NCI-H345 (cell line): ENCODE results near the gene PPM1M.
A peak's percentile ranks its signal among the peaks of the same experiment; 100 is the strongest.
"Not testable (repeated sequence)": the region's sequence is repeated elsewhere in the genome, so short reads cannot be mapped to it uniquely, and the experiment has no call there.

Experiments
- DNase-seq: peaks from one replicate; lab custom pipeline; 2025; lab: John Stamatoyannopoulos, UW

Gene PPM1M

DNA sequence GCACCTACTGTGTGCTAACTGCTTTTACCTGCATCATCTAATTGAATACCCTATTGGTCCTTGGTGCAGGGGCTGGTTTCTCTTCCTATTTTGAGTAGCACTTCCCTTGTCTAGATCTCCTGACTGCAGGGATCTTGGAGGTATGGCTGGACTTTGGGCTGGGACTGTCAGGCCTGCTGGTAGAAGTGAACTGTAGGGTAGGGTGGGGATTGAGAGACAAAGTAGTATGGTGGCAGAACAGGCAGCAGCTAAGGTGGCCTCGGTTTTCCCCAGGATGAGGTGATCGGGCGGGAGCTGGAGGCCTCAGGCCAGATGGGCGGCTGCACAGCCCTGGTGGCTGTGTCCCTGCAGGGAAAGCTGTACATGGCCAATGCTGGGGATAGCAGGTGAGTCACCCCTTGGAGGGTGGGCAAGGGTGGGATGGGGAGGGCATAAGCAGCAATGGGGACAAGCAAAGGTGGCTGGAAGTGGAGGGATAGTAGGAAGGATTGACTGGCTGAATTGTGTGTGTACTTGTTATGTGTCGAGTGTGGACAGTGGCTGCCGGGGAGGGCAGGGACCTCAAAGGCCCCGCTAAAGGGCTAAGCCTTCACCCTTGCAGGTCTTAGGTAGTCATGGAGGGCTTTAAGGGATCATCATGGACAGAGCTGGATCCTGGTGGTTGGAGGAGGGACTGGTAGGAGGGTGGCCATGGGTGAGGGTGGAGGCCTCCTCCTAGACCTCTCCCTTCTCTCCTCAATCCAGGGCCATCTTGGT is 2.0 kb downstream of the PPM1M start:
- DNase-seq = no peak

DNA sequence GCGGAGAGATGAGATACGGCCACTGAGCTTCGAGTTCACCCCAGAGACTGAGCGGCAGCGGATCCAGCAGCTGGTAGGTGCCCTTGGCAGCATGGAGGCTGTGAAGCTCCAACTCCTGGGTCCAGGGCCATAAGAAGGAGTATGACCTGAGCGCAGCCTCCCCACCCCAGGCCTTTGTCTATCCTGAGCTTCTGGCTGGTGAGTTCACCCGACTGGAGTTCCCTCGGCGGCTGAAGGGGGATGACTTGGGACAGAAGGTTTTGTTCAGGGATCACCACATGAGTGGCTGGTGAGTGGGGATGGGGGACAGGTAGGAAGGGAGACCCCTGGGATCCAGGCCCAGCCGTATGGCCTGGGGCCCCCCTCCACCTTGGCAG is 2.6 kb downstream of the PPM1M start:
- no peak for DNase-seq

DNA sequence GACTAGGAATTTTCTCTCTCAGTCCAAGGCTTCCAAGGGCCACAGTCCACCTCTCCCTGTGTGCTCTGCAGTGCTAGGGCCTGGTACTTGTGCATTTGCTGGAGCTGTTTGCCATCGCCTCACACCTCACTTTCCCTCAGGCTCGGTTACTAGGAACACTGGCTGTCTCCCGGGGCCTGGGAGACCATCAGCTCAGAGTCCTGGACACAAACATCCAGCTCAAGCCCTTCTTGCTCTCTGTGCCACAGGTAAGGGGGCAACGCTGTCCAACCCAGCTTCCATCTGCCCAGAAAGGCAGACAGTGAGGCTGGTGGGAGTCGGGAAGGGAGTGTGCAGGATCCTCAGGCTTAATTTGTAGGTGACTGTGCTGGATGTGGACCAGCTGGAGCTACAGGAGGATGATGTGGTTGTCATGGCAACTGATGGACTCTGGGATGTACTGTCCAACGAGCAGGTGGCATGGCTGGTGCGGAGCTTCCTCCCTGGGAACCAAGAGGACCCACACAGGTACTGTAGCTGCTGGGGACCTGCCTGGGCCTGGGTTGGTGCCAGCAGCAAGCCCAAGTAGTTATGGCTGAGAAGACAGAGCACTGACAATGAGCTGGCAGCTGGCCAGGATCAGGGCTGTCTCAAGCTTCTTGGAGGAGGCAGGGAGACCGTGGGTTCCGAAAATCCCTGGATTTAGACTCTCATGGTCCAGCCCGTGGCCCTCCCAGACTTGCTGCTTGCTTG is 3.4 kb downstream of the PPM1M start:
- DNase-seq = no peak

DNA sequence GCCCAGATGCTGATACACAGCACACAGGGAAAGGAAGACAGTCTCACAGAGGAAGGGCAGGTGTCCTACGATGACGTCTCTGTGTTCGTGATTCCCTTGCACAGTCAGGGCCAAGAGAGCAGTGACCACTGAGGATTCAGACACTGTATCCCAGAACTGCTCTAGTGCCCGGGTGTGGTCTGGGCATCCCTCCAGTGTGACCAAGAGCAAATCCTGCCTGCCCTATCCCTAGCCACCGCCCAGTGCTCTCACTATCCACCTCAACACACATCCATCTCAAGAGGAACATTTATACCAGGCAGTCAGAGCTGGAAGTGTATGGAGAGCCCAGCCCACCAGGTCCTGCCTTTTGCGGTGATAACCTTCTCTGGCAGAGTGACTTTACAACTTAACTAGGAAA is 4.1 kb downstream of the PPM1M start:
- DNase-seq = no peak

DNA sequence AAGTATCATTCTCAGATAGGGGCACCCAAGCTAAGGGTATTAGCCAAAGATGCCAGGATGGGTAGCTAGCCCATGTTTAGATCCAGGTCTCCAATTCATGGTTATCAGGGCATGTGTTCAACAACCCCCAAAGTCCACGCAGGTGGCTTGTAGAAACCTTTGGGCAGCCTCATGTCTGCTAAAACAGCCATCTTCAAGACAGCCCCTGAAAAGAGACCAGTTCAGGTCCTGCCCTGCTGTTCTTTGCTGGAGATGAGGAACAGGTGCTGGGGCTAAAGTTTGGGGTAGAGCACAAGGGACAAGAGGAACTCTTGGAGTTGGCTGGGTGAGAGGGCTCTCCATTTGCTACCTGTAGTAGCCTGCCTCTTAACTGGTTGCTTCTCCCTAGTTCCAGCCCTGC is 4.6 kb downstream of the PPM1M start:
- DNase-seq = no peak

DNA sequence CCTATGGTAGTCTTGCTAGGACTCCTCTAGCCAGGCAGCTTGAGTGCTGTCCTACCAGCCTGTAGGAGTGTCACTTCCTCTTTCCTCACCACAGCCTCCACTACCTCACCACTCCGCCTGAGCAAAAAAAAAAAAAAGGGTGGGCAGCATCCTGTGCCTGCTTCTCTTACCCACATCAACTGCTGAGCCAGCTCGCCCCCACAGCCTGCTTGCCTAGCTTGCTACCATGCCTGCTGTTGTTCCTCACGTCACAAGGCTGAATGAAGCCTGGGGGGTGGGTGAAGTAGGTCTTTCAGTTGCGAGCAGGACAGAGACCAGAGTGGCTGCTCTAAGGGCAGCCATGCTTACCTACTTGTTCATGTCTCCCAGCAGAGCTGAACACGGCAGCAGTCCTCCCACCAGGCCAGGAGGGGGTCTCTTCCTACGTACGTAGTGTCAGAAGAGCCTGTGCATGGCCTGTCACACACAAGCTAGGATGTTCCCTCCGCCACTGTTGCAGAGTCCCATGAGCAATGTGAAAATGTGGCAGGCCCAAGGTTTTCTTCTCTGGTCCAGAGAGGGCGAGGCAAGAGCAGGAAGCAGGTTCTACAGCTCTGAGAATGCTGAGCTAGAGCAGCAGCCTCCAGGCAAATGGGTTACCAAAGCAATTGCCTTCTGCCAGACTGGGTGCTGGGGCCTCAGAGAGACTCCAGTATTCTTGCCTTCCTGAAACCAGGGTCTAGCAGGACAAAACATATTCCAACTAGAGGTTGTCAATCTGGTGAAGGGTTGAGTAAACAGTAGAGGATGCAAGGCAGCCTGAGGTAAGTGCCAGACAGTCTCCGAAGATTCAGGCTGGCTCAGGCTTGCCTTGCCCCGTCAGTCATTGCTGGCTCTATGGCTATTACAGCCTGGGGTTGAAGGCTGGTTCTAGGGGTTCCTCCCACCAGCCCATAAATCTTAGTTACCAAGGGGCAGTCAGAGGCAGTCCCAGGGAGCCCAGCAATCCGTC is 8.1 kb downstream of the PPM1M start:
- no peak for DNase-seq

DNA sequence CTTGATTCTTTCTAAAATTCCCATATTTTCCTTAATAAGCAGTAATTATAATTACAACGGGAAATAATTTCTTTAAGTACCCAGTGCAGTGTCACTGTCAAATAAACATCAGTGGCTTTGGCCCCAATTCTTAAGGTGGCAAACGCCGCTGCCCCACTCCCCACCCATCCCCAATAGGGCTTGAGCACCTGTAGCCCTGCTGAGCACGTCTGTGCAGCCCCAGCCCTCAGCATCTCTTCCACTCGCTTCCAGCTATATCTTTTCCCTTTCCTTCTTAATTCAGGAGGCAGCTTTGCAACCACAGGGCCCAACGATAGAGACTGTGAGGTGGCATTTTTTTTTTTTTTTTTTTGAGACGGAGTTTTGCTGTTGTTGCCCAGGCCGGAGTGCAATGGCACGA is 9.0 kb downstream of the PPM1M start:
- no peak for DNase-seq

DNA sequence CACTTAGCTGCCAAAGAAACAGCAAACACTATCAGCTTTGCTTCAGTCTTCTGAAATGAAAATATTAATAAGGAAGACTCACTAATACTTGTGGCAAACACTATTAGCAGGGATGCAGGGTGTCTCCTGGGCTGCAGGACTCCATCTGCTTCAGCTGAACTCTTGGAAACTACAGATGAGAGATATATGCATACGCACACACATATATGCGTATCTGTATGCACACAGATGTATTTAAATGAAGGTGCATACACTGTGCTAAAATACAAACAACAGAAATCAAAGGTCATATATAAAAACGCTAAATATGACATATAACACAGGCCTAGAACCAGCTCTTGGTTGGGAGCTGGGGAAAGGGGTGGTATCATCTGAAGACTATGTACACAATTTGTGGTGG is 10.6 kb downstream of the PPM1M start:
- no peak for DNase-seq

DNA sequence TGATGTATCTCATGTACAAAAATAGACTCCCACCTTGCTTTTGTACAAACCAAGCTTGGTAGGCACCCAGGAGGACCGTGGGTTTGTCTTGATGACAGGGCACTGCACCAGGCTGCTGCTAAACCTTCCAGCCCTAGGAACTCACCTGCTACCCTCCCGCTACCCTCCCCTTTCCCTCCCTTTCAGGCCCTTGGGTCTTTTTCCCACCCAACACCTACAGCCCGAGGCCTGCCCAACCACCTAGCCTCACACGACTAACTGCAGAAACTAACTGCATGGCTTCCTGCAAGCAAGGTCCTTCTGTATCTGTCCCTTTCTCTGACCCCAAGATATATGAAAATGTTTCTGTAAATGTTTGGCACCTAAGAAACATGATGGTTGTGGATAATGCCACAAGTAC is 11.1 kb downstream of the PPM1M start:
- DNase-seq = no peak

DNA sequence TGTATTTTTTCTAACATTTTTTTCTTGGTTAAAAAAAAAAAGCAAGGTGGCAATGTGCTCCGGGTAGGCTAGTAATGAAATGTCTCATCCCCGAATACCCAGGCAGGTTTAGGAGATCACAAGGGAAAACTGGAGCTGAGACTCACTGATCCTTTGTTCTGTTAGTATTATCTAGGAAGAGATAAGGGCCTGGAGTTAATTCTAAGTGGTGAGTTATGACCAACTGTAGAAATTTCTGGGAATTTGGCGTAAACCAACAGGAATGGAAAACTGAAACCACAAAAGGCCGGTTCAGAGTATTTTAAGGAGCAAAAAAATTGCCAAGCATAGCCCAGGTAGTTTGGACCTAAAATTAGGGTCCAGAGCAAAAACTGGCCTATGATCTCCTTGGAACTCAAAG is 12.4 kb downstream of the PPM1M start:
- DNase-seq = no peak

DNA sequence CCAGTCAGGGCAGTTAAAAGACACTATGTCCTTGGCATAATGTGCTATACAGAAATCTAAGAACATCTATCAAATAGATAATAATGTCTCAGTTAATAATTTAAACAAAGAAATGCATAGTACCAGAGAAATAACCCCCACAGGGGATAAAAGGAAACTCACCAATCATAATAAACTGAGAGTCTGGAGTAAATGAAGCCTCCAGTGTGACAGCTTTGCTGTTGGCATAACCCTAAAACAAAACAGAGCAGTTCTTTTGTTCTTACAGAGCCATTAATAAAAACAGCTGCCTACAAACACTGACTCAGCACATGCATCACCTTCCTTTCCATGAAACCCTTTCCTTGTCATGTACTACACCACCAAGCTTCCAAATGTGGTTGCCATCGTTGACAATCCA is 13.5 kb downstream of the PPM1M start:
- DNase-seq = no peak

DNA sequence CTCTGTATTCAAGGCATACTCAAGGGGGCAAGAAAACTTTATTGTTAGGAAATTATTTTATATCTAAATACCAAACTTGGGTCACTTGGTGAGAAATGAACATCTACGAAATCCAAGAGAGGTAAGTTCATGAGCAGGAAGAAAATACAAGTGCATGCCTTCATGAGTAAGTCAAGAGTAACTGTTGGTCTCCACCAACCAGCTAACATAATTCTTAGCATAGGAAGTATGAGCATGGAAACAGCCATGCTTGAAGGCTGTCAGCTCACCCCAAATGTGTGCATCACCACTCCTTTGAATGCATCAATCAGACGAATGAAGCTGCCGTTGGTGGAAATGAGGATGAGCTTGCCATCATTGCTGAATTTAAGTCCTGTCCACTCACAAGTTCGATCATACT is 13.9 kb downstream of the PPM1M start:
- no peak for DNase-seq

DNA sequence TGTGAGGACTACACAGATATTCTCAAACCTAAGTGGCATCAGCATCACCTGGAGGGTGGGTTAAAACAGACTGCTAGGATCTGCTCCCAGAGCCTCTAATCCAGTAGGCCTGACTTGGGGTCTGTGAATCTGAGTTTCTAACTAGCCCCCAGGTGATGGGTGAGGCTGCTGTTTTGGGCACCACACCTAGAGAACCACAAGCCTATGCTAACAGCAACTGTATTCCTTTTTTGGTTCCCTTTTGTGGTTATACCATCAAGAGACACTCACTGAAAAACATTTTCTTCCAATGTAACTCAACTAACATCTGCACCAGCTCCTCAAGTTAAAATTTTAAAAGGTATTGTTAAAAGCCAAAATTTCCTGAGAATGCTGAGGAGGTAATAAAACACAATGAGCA is 16.9 kb downstream of the PPM1M start:
- DNase-seq = no peak

DNA sequence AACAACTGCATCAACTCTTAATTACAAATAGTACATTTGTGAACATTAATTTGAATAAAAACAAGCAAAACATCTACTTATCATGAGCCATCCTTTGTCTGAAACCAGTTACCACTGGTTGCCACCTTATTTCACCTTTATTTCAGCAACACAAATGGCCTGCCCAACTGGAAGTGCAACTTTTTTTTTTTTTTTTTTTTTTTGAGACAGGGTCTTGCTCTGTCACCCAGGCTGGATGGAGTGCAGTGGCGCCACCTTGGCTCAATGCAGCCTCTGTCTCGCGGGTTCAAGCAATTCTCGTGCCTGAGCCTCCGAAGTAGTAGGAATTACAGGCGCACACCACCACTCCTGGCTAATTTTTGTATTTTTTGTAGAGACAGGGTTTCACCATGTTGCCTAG is 19.8 kb downstream of the PPM1M start:
- no peak for DNase-seq

DNA sequence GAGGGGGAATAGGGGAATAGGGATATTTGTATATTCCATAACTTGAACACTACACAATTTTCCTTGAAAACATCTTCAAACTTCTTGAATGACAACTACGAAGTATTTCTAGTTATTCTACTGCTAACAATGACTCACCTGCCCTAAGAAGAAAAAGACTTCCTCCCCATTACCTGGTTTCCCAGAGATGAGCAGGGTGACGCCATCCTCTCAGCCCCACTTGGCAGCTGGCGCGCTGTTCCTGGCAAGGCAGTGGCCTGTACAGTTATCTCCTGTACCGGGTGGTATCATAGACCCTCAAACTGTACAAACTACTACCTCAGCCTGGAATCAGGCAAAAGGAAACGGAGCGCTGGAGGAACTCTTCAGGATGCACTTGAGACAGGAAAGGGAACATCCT is 22.5 kb downstream of the PPM1M start:
- no peak for DNase-seq

DNA sequence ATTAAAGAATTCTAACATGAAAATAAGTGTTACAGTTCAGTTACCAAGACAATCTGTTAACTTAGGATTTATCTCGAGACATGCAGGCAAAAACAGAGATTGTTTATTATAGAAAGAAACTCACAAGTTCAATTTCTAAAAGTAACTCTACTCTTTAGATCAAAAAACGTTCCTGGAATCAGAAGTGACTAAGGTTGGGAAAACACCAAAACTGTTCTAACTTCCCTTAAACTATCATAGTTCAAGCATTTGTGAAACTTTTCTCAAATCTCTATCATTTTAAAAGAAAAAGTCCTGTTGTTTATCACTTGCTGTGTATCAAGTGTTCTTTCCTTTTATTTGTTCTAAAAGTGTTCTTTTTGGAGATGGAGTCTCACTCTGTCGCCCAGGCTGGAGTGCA is 24.2 kb downstream of the PPM1M start:
- DNase-seq = no peak

DNA sequence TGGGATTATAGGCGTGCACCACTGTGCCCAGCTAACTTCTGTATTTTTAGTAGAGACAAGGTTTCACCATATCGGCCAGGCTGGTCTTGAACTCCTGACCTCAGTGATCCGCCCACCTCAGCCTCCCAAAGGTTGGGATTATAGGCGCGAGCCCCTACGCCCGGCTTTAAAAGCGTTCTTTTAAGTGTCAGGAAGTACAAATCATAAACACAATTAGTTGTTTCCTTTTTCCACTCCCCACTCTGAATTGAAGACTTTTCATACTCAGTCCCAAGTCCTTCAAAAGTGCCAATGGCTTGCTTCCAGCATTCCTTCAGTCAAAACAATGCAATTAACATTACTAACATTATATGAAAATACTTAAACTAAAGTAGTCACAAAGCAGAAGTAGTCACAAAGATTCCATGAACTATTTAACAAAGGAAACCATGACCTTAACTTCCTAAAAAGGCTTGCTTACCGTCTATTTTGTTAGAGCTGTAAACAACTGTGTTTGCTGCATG is 24.7 kb downstream of the PPM1M start:
- no peak for DNase-seq

DNA sequence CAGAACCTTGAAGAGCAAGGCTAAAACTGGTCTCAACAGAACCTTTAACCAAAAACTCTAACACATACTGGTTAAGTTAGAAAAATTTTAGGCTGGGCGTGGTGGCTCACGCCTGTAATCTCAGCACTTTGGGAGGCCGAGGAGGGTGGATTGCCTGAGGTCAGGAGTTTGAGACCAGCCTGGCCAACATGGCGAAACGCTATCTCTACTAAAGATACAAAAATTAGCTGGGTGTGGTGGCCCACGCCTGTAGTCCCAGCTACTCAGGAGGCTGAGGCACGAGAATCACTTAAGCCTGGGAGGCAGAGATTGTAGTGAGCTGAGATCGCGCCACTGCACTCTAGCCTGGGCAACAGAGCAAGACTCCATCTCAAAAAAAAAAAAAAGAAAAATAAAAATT is 26.6 kb downstream of the PPM1M start:
- not testable (repeated sequence) for DNase-seq

DNA sequence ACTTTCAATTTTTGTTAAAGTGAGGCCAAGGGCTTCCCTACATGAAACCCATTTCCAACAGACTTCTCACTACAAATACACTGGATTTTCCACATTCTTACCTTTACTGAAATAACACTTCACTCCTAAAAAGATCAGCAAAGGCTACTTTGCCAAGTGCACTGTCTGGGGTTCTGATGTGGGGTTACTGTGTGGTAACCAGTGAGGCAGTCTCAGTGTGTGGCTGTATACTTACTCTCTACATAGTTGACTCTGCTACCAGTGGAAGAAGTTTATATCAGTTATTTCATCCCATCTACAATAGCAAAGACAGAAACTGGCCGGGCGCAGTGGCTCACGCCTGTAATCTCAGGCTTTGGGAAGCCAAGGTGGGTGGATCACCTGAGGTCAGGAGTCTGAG is 27.3 kb downstream of the PPM1M start:
- no peak for DNase-seq

DNA sequence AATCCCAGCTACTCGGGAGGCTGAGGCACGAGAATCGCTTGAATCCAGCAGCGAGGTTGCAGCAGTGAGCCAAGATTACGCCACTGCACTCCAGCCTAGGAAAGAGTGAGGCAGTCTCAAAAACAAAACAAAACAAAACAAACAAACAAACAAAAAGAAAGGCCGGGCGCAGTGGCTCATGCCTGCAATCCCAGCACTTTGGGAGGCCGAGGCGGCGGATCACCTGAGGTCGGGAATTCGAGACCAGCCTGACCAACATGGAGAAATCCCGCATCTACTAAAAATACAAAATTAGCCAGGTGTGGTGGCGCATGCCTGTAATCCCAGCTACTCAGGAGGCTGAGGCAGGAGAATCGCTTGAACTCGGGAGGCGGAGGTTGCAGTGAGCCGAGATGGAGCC is 29.2 kb downstream of the PPM1M start:
- not testable (repeated sequence) for DNase-seq

DNA sequence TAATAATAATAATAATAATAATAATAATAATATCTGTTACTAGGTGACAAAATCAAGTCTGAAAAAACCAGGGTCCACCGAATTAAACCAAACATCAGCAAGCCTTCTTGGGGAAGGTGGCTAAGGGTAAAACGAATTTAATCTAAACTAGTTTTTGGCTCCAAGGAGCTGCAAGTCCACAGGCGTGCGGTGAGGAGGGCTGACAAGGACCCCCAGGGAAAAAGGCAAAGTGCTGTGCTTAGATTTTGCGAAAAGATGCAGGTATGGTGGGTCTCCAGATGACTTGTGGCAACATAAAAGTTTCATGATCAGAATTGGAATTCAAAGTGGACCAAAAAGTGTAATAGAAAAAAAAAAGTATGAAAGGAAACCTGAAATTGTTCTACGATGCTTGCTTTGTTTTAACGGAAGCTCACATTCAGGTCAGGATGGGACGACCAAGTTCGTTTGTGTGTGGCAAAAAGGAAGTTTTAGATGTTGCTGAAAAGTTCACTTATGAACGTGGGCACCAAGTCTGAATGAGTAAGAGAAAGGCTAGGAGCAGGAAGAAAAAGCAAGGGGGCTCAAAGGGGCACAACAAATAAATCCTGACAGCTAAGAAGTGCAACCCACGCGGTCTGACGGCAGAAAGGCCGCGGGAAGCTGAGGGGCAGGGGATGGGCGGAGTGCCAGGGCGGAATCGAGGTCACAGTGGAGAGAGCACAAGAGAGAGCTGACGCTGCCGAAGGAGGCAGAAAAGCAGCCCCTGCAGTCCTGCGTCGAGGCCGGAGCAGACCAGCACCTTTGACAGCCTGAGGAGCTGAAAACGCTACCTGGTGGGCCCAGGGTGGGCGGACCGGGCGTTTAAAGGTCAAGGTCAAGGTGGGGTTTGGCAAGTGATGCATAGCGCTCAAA is 31.8 kb downstream of the PPM1M start:
- peak; percentile 11 for DNase-seq
